Measurements from ENCODE around the gene GABRE. TPM values are rescaled to one million over a fixed set of nuclear protein-coding genes. Genes with fewer than 3 reads are reported as not detected.

GABRE gene
- total RNA-seq, 1 donor from 2014 or later = 0.44 TPM

GRCh38 chrX:151994476-151994875 lies 20.0 kb upstream of the GABRE start:
- no peak for TF ChIP-seq CTCF (conservative IDR thresholded peaks at IDR 0.05)
- H3K27ac Mint-ChIP-seq (ENCODE audit: unreplicated experiment) = no peak overlapping the region

GRCh38 chrX:151988706-151989299 lies 14.3 kb upstream of the GABRE start:
- Mint-ChIP-seq H3K9me3 (peaks cover 14% of the 10 kb centered on the region), H3K27ac (ENCODE audit: unreplicated experiment) (no peak overlapping the region), H3K4me3 (no peak overlapping the region), H3K36me3 (ENCODE audit: low read depth) (peaks cover 4% of the 10 kb centered on the region), H3K4me1 (no peaks in the 10 kb centered on the region), H3K27me3 (ENCODE audit: low read depth) (peaks cover 3% of the 10 kb centered on the region)
- no peak for TF ChIP-seq CTCF (conservative IDR thresholded peaks at IDR 0.05)
- DNase-seq (ENCODE audit: low read depth, low spot score) = no peak

More at GRCh38 chrX:151994476-151994875, 20.0 kb upstream of the GABRE start:
- H3K36me3 Mint-ChIP-seq (ENCODE audit: low read depth) = no peaks in the 10 kb centered on the region
- H3K4me1 Mint-ChIP-seq = no peaks in the 10 kb centered on the region
- no peak overlapping the region for H3K4me3 Mint-ChIP-seq
- H3K9me3 Mint-ChIP-seq = no peaks in the 10 kb centered on the region
- DNase-seq (ENCODE audit: low read depth, low spot score) = no peak
- peaks cover 3% of the 10 kb centered on the region for H3K27me3 Mint-ChIP-seq (ENCODE audit: low read depth)

- Mint-ChIP-seq H3K27ac (ENCODE audit: unreplicated experiment) (no peak overlapping the region), H3K36me3 (ENCODE audit: low read depth) (peaks cover 4% of the 10 kb centered on the region), H3K9me3 (peaks cover 14% of the 10 kb centered on the region), H3K27me3 (ENCODE audit: low read depth) (peaks cover 3% of the 10 kb centered on the region), H3K4me1 (no peaks in the 10 kb centered on the region), H3K4me3 (no peak overlapping the region)
- TF ChIP-seq CTCF (conservative IDR thresholded peaks at IDR 0.05) = no peak
- DNase-seq (ENCODE audit: low read depth, low spot score) = no peak
These were observed 12.6 kb upstream of the GABRE start for GRCh38 chrX:151987108-151987507.

GRCh38 chrX:151985955-151986354 lies 11.5 kb upstream of the GABRE start:
- H3K27me3 Mint-ChIP-seq (ENCODE audit: low read depth) = peaks cover 3% of the 10 kb centered on the region
- peaks cover 14% of the 10 kb centered on the region for H3K9me3 Mint-ChIP-seq
- no peak overlapping the region for H3K4me3 Mint-ChIP-seq
- H3K36me3 Mint-ChIP-seq (ENCODE audit: low read depth) = peaks cover 4% of the 10 kb centered on the region
- H3K27ac Mint-ChIP-seq (ENCODE audit: unreplicated experiment) = no peak overlapping the region
- no peaks in the 10 kb centered on the region for H3K4me1 Mint-ChIP-seq
- DNase-seq (ENCODE audit: low read depth, low spot score) = no peak
- TF ChIP-seq CTCF (conservative IDR thresholded peaks at IDR 0.05) = no peak

- Mint-ChIP-seq H3K4me1 (no peaks in the 10 kb centered on the region), H3K27me3 (ENCODE audit: low read depth) (peaks cover 3% of the 10 kb centered on the region), H3K27ac (ENCODE audit: unreplicated experiment) (no peak overlapping the region), H3K4me3 (no peak overlapping the region), H3K9me3 (peaks cover 14% of the 10 kb centered on the region), H3K36me3 (ENCODE audit: low read depth) (peaks cover 4% of the 10 kb centered on the region)
- TF ChIP-seq CTCF (conservative IDR thresholded peaks at IDR 0.05) = no peak
- no peak for DNase-seq (ENCODE audit: low read depth, low spot score)
These were observed 11.1 kb upstream of the GABRE start for GRCh38 chrX:151985531-151985930.
